GM12874 (cell line): Measurements from ENCODE around the gene TBL2.
A peak's percentile ranks its signal among the peaks of the same experiment; 100 is the strongest.

Source experiments
- CTCF ChIP-seq: IDR thresholded peaks from 2 replicates; pipeline ENCODE4 v1.5.1; 2011; ENCODE audit warnings: low read depth, mild to moderate bottlenecking, control low read depth, low read length, moderate library complexity; ENCODE audit not compliant: insufficient read depth

TBL2 gene

GRCh38 chr7:73537051-73537450 is 41.3 kb downstream of the TBL2 start:
- no peak for TF ChIP-seq CTCF

- TF ChIP-seq CTCF = no peak
These were observed 41.9 kb downstream of the TBL2 start for GRCh38 chr7:73536479-73536878.

GRCh38 chr7:73533742-73534141 is 44.6 kb downstream of the TBL2 start:
- no peak for TF ChIP-seq CTCF

GRCh38 chr7:73532224-73532623 is 46.2 kb downstream of the TBL2 start:
- TF ChIP-seq CTCF = no peak

- no peak for TF ChIP-seq CTCF
These were observed 47.6 kb downstream of the TBL2 start for GRCh38 chr7:73530800-73531199.

GRCh38 chr7:73526896-73527821 is 51.2 kb downstream of the TBL2 start:
- TF ChIP-seq CTCF = no peak

GRCh38 chr7:73522105-73522872 is 56.1 kb downstream of the TBL2 start, which contains the start of gene BAZ1B:
BAZ1B (minus strand) TSS chr7:73522293; CDS start chr7:73521933, 360 bp downstream.
- TF ChIP-seq CTCF = 0 out of 2 replicates have a peak, but pooled peaks have one; percentile 8
